GM12878 (cell line): Measurements from ENCODE around the gene TUT4.

ENCODE experiments used
- SP1 ChIP-seq: IDR thresholded peaks from one replicate; pipeline ENCODE4 v1.6.1; 2011; ENCODE audit warnings: low read depth, low read length
- STAT1 ChIP-seq: fragments of 450-650 bp; conservative IDR thresholded peaks from 2 replicates; pipeline ENCODE4 v1.6.1; 2014; ENCODE audit warnings: antibody characterized with exemption, mild to moderate bottlenecking
- TAF1 ChIP-seq: IDR thresholded peaks from 2 replicates; pipeline ENCODE4 v1.6.1; 2011; ENCODE audit warnings: mild to moderate bottlenecking, low read depth, low read length, borderline replicate concordance

GRCh38 chr1:52474807-52475206 lies 78.1 kb downstream of the TUT4 start:
- TF ChIP-seq SP1 (no peak), TAF1 (no peak), STAT1 (no peak)
